HG02798 (cell line): ENCODE measurements around the gene CAMTA1.
"Not testable (repeated sequence)": the region's sequence is repeated elsewhere in the genome, so short reads cannot be mapped to it uniquely, and the experiment has no call there.

Source experiments
- ATAC-seq: cut with Tn5 transposase; IDR thresholded peaks from one replicate; pipeline ENCODE4 v1.9.1; 2021; ENCODE audit warnings: mild to moderate bottlenecking; ENCODE audit not compliant: unreplicated experiment, poor library complexity

CAMTA1 gene

DNA sequence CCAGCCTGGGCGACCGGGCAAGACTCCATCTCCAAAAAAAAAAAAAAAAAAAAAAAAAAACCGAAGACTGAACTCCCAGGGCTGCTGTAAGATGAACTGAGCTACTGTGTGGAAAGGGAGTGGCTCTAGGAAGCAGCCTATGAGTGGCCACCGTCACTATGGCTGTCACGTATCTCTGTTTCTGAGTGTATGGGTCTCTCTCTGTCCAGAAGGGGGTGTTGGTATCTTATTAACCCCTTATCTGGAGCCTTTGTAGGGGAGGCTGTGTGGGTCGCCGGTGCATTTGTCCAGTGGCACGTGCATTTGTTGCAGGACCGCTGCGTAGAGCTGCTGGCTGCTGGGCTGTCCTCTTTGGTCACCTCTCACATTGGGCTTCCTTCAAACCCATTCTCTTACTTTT lies 326.6 kb downstream of the CAMTA1 start:
- no peak for ATAC-seq

GRCh38 chr1:7113136-7113535 lies 327.9 kb downstream of the CAMTA1 start:
- no peak for ATAC-seq

DNA sequence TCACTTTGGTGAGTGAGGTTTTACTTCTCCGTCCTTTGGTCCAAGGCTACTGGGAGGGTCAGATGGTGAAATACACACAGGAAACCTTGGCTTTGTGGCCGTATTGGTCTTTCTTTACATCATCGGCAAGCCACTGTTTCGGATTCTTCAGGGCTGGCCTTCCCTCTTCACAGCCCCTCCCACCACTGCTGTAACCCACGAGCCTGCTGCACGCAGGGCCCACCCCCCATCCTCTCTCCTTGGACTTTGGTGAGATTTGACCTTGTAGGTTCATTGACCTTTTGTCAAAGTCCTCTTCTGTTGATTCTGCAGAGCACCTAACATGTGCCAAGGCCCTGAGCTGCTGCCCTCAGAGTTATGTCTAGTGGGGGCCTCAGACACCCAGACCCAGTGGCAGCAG lies 328.6 kb downstream of the CAMTA1 start:
- no peak for ATAC-seq

- no peak for ATAC-seq
These were observed 330.7 kb downstream of the CAMTA1 start for GRCh38 chr1:7116001-7116400.

DNA sequence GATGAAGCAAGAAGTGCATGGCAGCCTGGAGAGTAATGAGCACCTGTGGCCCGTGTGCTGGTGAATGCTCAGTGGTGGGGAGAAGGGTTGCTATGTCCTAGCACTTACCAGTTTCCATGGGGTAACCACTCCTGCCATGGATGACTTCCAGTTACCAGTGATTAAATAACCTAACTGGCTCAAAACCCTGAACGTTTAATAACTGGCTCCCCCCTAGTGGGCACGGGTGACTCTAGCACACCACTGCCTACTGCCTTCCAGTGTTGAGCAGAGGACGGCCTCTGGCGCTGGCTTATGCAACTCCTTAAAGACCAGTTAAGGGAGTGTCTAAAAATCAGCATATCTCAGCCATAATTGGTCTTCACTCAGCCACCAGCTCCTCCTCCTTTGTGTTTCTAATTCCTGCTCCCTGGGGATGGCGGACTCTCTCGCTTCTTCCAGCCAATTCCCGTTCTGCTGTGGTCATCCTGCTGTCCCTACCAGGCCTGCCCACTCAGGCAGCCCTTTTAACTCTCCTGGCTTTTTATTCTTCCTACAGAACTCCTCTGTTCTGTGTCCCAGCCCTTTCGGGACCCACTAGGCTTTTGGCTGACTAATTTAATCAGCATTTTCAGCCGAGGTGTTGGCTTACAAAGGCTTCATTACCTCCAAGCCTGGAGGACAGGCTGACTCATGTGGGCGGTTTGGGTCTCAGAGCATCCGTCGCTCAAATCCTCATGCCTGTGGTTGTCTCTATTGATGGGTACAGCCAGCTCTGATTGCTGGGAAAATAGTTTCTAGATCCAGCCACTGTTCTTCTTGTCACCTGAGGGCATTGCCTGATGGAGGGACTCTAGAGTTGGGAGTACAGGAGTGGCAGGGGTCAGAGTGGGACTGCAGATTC lies 332.4 kb downstream of the CAMTA1 start:
- ATAC-seq: no peak

- ATAC-seq: no peak
These were observed 333.9 kb downstream of the CAMTA1 start for GRCh38 chr1:7119156-7119555.

DNA sequence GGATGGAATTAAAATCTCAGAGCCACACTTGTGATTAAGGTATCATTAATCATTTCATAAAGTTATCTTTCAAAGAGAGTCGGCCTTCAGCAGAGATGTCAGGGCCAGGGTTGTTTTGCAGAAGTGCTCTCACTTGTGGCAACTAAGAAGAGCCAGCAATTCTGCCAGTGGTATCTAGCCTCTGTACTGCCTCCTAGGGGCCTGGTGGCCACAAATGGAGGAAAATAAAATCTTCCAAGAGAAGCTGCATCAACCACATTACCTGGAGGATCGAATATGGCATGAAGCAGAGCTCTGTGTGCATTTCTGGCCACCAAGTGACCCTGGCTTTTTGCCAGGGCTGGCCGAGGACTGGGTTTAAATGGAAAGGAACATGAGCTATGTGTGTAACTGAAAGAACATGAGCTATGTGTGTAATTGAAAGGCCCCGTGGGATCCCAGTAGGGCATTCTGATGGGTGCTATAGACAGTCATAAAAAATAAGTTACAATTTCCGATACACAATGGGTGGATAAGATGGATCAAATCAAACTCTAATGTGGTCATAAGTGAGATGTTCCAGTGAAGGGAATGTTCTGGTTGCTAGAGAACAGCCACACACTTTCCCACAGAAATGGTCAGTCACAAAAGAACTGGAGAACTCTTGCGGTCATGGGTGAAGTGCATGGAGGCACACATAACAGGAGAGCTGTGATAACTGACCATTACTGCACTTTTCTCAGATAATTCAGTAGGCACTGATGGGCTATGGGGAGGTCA lies 335.8 kb downstream of the CAMTA1 start:
- no peak for ATAC-seq

DNA sequence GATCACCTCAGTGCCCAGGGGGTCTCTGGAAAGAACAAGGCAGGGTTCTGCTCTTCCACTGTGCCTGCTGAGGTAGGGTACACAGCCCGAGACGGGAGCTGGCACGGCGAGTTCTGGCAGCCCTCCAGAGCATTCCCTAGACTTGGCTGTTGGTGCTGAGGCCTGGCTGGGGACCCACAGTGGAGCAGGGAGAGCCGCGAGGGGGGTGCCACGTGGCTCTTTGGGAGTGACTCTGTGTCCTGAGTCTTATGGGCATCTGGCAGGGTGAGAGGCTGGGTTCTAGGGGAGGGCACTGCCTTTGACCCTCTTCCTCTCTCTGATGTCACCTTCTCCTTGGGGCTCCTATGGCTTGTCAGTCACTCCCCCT lies 336.4 kb downstream of the CAMTA1 start:
- no peak for ATAC-seq

- no peak for ATAC-seq
These were observed 342.2 kb downstream of the CAMTA1 start for GRCh38 chr1:7127322-7128075.

GRCh38 chr1:7128293-7128692 lies 343.0 kb downstream of the CAMTA1 start:
- no peak for ATAC-seq

DNA sequence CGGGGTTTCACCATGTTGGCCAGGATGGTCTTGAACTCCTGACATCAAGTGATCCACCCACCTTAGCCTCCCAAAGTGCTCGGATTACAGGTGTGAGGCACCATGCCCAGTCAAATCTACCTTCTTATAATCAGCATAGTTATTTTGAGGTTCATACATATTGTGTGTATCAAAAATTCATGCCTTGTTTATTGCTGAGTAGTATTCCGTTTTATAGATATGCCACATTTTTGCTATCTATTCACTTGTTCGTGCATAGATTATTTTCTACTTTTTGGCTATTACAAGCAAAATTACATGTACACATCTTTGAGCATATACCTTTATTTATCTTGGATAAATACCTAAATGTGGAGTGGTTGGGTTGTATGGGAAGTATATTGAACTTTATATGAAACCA lies 344.9 kb downstream of the CAMTA1 start:
- ATAC-seq: no peak

DNA sequence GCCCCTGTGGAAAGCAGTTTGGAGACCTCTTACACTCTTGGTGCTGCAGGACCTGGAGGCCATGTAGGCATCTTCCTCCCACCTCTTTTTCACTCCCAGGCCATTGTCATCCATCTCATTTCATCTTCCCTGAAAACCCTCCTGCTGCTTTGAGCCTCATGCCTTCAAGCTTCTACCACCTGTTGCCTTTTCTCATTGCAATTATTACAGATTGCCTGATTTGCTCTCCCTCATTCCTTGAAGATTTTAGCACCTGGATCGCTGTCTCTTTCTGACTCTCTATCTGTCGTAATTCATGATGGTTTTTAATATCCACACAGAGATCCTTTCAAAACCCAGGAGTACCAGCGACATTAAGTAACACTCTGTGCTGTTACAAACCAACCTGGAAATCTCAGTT lies 350.2 kb downstream of the CAMTA1 start:
- no peak for ATAC-seq

GRCh38 chr1:7136166-7136953 lies 351.1 kb downstream of the CAMTA1 start:
- ATAC-seq: no peak

GRCh38 chr1:7140251-7140650 lies 355.0 kb downstream of the CAMTA1 start:
- no peak for ATAC-seq

DNA sequence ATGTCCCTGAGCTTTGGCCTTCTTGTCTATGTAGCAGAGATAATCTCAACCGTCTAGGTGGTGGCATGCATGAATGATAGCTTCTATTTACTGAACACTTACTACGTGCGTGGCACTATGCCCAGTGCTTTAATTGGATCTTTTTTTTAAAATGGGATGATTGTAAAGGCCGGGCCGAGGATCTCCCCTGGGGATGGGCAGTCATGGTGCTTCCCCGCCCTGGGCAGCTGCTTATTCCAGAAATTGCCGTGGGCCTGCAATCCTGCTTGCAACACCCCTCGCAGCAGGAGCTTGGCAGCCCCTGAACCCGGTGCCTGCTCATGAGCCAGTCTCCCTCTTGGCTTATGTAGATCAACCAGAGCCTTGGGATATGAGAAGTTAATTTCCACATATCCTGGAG lies 360.7 kb downstream of the CAMTA1 start:
- ATAC-seq: no peak

DNA sequence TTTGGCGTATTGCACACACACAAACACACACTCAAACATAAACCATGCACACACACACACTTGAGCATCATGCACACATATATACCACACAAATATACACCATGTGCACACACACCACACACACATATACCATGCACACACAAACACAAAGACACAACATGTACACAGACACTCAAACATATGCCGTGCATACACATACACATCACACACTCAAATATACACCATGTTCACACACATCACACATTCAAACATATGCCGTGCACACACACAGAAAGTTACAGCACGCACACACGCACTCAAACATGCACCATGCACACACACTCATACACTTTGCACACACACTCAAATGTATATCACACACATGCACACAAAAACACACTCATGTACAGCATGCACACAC lies 361.5 kb downstream of the CAMTA1 start:
- ATAC-seq: no peak

GRCh38 chr1:7147581-7148282 lies 362.5 kb downstream of the CAMTA1 start:
- not testable (repeated sequence) for ATAC-seq

DNA sequence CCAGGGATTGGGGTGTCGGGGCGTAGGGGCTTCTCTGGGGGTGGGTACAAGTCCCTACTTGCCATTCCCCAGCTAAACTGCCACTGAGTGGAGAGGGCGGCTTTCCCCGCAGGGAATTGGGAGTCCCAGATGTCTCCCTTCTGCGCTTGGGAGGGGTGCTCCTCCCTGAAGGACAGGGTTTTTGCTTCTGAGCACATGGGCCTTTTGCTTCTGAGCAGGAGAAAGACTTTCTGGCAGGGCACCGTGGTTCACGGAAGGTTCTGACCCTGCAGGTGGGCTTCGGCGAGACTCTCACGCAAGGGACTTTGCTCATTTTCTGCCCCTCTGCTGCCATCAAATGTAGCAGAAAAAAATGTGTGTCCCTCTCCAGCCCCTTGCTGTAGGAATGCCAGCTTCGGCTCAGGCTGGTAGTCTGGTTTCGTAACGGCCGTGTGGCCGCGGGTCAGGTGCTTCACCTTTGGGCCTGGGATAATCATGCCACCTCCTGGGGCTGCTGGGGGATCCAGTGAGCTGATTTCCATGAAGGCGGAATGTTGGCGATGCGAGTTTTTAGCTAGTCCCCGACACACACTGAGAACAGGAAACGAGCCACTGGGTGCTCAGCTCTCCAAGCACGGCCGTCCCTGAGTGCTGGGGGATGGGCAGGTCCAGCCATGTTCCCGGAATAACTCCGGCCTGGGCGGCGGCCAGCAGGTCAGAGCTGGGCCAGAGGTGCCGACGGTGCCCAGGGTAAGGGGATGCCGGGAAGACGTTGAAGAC lies 364.0 kb downstream of the CAMTA1 start:
- no peak for ATAC-seq

- ATAC-seq: no peak
These were observed 365.5 kb downstream of the CAMTA1 start for GRCh38 chr1:7150724-7151280.
